HEK293T (cell line): Measurements from ENCODE around the gene CSF1R.

Experiments
- CTCF ChIA-PET: fragments of 350-600 bp; formaldehyde crosslinking; extraction: SDS; loops from one replicate; lab custom pipeline; 2021; ENCODE audit warnings: antibody characterized with exemption, inconsistent platforms; lab: Yijun Ruan, JAX
- POLR2A ChIA-PET: fragments of 350-600 bp; formaldehyde crosslinking; extraction: SDS; loops from one replicate; lab custom pipeline; 2020; ENCODE audit warnings: antibody characterized with exemption, inconsistent platforms; lab: Yijun Ruan, JAX
- DNase-seq: peaks from one replicate; pipeline ENCODE4 v3.0.0; 2012; ENCODE audit warnings: mixed read lengths; ENCODE audit errors: extremely low spot score
- ARNT ChIP-seq: fragments of 450-650 bp; IDR thresholded peaks from 2 replicates; pipeline ENCODE4 v1.6.1; 2017; ENCODE audit warnings: mild to moderate bottlenecking
- BHLHE40 ChIP-seq: fragments of 450-650 bp; IDR thresholded peaks from 2 replicates; pipeline ENCODE4 v1.6.1; 2016; ENCODE audit warnings: mild to moderate bottlenecking, moderate library complexity, borderline replicate concordance
- CTBP1 ChIP-seq: fragments of 450-650 bp; IDR thresholded peaks from 2 replicates; pipeline ENCODE4 v1.6.1; 2016; ENCODE audit warnings: borderline replicate concordance
- ELF4 ChIP-seq: fragments of 450-650 bp; IDR thresholded peaks from 2 replicates; pipeline ENCODE4 v1.6.1; 2017; ENCODE audit warnings: antibody characterized with exemption
- FOXA1 ChIP-seq: fragments of 450-650 bp; IDR thresholded peaks from 2 replicates; pipeline ENCODE4 v1.6.1; 2016; ENCODE audit warnings: mild to moderate bottlenecking
- FOXK2 ChIP-seq: fragments of 450-650 bp; IDR thresholded peaks from 2 replicates; pipeline ENCODE4 v1.6.1; 2016; ENCODE audit warnings: mild to moderate bottlenecking
- FOXM1 ChIP-seq: fragments of 450-650 bp; IDR thresholded peaks from 2 replicates; pipeline ENCODE4 v1.6.1; 2017; ENCODE audit warnings: mild to moderate bottlenecking, borderline replicate concordance
- HDGF ChIP-seq: fragments of 450-650 bp; IDR thresholded peaks from 2 replicates; pipeline ENCODE4 v1.6.1; 2017; ENCODE audit warnings: antibody characterized with exemption, borderline replicate concordance
- L3MBTL2 ChIP-seq: fragments of 450-650 bp; conservative IDR thresholded peaks from 2 replicates; pipeline ENCODE4 v1.6.1; 2016; ENCODE audit warnings: mild to moderate bottlenecking
- LEF1 ChIP-seq: fragments of 450-650 bp; IDR thresholded peaks from 2 replicates; pipeline ENCODE4 v1.6.1; 2017; ENCODE audit warnings: mild to moderate bottlenecking, borderline replicate concordance
- NFRKB ChIP-seq: fragments of 450-650 bp; IDR thresholded peaks from 2 replicates; pipeline ENCODE4 v1.6.1; 2016; ENCODE audit warnings: mild to moderate bottlenecking, moderate library complexity
- PKNOX1 ChIP-seq: fragments of 450-650 bp; IDR thresholded peaks from 2 replicates; pipeline ENCODE4 v1.6.1; 2016
- SP1 ChIP-seq: fragments of 450-650 bp; IDR thresholded peaks from 2 replicates; pipeline ENCODE4 v1.6.1; 2017
- SUZ12 ChIP-seq: fragments of 450-650 bp; IDR thresholded peaks from 2 replicates; pipeline ENCODE4 v1.6.1; 2016; ENCODE audit warnings: mild to moderate bottlenecking
- TARDBP ChIP-seq: fragments of 450-650 bp; IDR thresholded peaks from 2 replicates; pipeline ENCODE4 v1.6.1; 2016
- ZNF384 ChIP-seq: fragments of 450-650 bp; IDR thresholded peaks from 2 replicates; pipeline ENCODE4 v1.6.1; 2016

Gene CSF1R

DNA sequence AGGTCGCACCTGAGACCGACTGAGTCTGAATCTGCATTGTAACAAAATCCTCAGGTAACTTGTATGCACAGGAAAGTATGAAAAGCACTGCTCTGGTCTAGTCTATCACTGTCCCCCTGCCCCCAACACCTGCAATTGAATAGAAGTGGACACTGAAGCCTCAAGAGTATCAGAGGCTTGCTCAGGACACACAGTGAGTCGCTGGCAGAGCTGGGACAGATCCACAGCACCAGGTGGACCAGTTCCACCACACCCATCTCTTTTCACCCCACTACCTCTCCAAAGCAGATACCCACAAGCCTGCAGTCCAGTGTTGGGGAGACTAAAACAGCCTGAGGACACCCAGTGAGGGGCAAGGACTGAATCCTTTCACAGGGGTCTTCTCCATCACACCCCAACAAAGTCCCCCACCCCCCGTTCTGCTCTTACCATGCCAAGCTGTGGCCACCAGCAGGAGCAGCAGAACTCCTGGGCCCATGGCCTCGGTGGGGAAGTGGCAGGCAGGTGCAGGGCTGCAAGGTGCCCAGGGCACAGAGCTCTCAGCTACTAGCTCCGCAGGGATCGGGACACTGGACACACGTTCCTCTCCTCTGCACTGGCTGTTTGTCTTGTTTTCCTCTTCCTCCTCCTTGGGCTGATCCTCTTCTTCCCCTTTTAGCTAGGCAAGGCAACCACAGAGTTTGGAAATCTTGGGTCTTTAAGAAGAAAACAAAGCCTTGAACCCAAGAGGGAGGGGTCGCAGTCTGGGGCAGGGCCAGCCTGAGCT is at the start of gene CSF1R:
Gene CSF1R (minus strand): TSS at position 605 of the 766 bp plus-strand sequence. CDS start 127 bp downstream, at position 478.
- DNase-seq, result no peak
- POLR2A ChIA-PET, result no interaction called here
- CTCF ChIA-PET, result interaction anchor here (0.7 kb wide), 1 partner anchor 89 kb away, joined by 5 read pairs; no protein-coding TSS in a partner anchor
- no peak for TF ChIP-seq CTBP1
- TF ChIP-seq SUZ12, result no peak
- TF ChIP-seq L3MBTL2, result no peak
- no peak for TF ChIP-seq BHLHE40
- no peak for TF ChIP-seq ZNF384
- no peak for TF ChIP-seq FOXM1
- no peak for TF ChIP-seq FOXK2
- TF ChIP-seq HDGF, result no peak
- TF ChIP-seq ARNT, result no peak
- no peak for TF ChIP-seq PKNOX1
- TF ChIP-seq LEF1, result no peak
- TF ChIP-seq ELF4, result no peak
- no peak for TF ChIP-seq FOXA1
- no peak for TF ChIP-seq SP1
- no peak for TF ChIP-seq TARDBP

- no peak for TF ChIP-seq LEF1
- TF ChIP-seq TARDBP, result no peak
- TF ChIP-seq PKNOX1, result no peak
- TF ChIP-seq NFRKB, result no peak
- no peak for TF ChIP-seq L3MBTL2
- TF ChIP-seq ZNF384, result no peak
- TF ChIP-seq FOXK2, result no peak
- TF ChIP-seq ELF4, result no peak
- no peak for TF ChIP-seq FOXA1
- TF ChIP-seq FOXM1, result no peak
- no peak for TF ChIP-seq ARNT
- no peak for TF ChIP-seq CTBP1
- TF ChIP-seq BHLHE40, result no peak
- TF ChIP-seq SP1, result no peak
- TF ChIP-seq HDGF, result no peak
- TF ChIP-seq SUZ12, result no peak
- CTCF ChIA-PET, result interaction anchor here (1.1 to 2.1 kb wide), 2 partner anchors 14 to 79 kb away, joined by 4 to 5 read pairs; no protein-coding TSS in a partner anchor
- POLR2A ChIA-PET, result no interaction called here
- no peak for DNase-seq
Observed at GRCh38 chr5:150135557-150136304, 49.4 kb upstream of the CSF1R start.

DNA sequence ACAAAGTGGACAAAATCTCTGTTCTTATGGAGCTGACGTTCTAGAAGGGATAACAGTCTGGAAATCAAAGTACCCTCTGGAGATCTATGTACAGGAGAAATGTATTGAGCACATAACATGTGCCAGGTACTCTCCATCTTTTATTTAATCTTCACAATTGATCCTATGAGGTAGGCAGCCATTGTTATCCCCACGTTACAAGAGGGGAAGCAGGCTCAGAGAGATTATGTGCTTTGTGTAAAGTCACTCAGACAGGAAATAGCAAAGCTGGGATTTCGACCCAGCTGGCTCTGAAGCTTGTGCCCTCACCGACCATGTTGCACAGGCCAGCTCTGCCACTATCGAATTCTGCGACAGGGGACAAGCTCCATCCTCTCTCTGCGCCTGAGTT is 47.8 kb upstream of the CSF1R start:
- POLR2A ChIA-PET, result no interaction called here

DNA sequence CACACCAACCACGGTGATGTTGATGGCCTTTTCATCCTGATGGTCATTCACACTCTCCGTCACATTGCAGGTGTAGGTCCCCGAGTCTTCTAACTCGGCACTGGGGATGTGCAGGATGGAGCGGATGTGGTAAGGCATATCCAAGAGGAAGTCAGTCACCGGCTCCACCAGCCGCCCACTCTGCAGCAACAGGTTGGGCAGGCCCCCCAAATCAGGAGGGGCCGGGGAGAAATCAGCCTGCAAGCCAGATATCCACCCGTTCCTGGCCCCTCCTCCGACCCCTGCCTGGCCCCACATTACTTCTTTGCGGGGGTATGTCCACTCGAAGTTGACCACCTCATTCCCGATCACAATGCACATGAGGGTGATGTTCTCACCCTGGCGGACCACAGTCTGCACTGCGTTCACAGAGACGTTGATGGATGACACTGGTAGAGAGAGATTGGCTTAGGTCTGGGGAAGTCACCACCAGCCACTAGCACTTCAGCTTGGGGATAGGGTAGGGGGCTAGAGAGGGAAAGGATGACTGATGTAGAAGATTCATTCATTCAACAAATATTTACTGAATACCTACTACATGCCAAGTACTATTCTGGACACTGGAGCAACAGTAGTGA is 47.3 kb upstream of the CSF1R start:
- ChIA-PET CTCF (interaction anchor here (0.9 kb wide), 1 partner anchor 25 kb away, joined by 4 read pairs; no protein-coding TSS in a partner anchor), POLR2A (no interaction called here)
- TF ChIP-seq FOXA1 (no peak), LEF1 (no peak), BHLHE40 (no peak), FOXM1 (no peak), TARDBP (no peak), ZNF384 (no peak), L3MBTL2 (no peak), CTBP1 (no peak)
- no peak for DNase-seq

More for the DNA sequence above, 47.8 kb upstream of the CSF1R start:
- DNase-seq, result no peak
- no peak for TF ChIP-seq SUZ12
- no peak for TF ChIP-seq CTBP1
- TF ChIP-seq NFRKB, result no peak
- no peak for TF ChIP-seq FOXA1
- TF ChIP-seq TARDBP, result no peak
- TF ChIP-seq ARNT, result no peak
- no peak for TF ChIP-seq HDGF
- TF ChIP-seq BHLHE40, result no peak
- no peak for TF ChIP-seq ELF4
- TF ChIP-seq L3MBTL2, result no peak
- no peak for TF ChIP-seq FOXM1
- TF ChIP-seq FOXK2, result no peak
- TF ChIP-seq ZNF384, result no peak
- TF ChIP-seq PKNOX1, result no peak
- no peak for TF ChIP-seq LEF1
- TF ChIP-seq SP1, result no peak
- CTCF ChIA-PET, result interaction anchor here (0.9 to 2.1 kb wide), 2 partner anchors 24 to 81 kb away, joined by 4 to 5 read pairs; no protein-coding TSS in a partner anchor

- CTCF ChIA-PET, result no interaction called here
- POLR2A ChIA-PET, result no interaction called here
- TF ChIP-seq SUZ12 (no peak), CTBP1 (no peak), SP1 (no peak), ZNF384 (no peak), BHLHE40 (no peak), ARNT (no peak), HDGF (no peak), ELF4 (no peak), FOXA1 (no peak), FOXM1 (no peak), LEF1 (no peak), FOXK2 (no peak), PKNOX1 (no peak), TARDBP (no peak), NFRKB (no peak), L3MBTL2 (no peak)
- DNase-seq, result no peak
Observed at GRCh38 chr5:150132740-150133139, 46.4 kb upstream of the CSF1R start.
